K562 (cell line): ENCODE results near the gene ENTPD8. TPM values are rescaled to one million over a fixed set of nuclear protein-coding genes. Genes with fewer than 3 reads are reported as not detected.

Experiments
- ATF7 ChIP-seq: fragments of 450-650 bp; IDR thresholded peaks from 2 replicates; pipeline ENCODE4 v1.7.1; 2014; ENCODE audit warnings: mild to moderate bottlenecking, moderate library complexity
- BACH1 ChIP-seq: fragments of 200-800 bp; sonication (Bioruptor generic); IDR thresholded peaks from 2 replicates; pipeline ENCODE4 v1.6.1; 2016; ENCODE audit warnings: missing genetic modification characterization, missing compliant biosample characterization
- BRD9 ChIP-seq: fragments of 450-650 bp; IDR thresholded peaks from 2 replicates; pipeline ENCODE4 v1.6.1; 2018; ENCODE audit warnings: low read depth; ENCODE audit not compliant: partially characterized antibody
- GTF3C2 ChIP-seq: IDR thresholded peaks from 3 replicates; pipeline ENCODE4 v1.6.1; 2011; ENCODE audit warnings: borderline replicate concordance, mild to moderate bottlenecking, moderate library complexity; ENCODE audit not compliant: insufficient read length; ENCODE audit errors: extremely low read depth
- MAX ChIP-seq: sonication (generic); formaldehyde crosslinking; IDR thresholded peaks from 2 replicates; pipeline ENCODE4 v1.9.0; 2022; ENCODE audit warnings: mild to moderate bottlenecking, missing genetic modification reagents
- NELFE ChIP-seq: IDR thresholded peaks from 2 replicates; pipeline ENCODE4 v1.6.1; 2011; ENCODE audit warnings: mild to moderate bottlenecking; ENCODE audit not compliant: insufficient read depth, insufficient read length
- SIX5 ChIP-seq, 2 experiments: IDR thresholded peaks; 2 replicates each; pipeline ENCODE4 v1.6.1; 2011; ENCODE audit warnings: low read length in 2 of 2, borderline replicate concordance in 1 of 2, low read depth in 1 of 2, mild to moderate bottlenecking in 1 of 2, moderate library complexity in 1 of 2; ENCODE audit not compliant: insufficient read depth in 1 of 2
- SP1 ChIP-seq: sonication (generic); formaldehyde crosslinking; IDR thresholded peaks from 2 replicates; pipeline ENCODE4 v1.8.1; 2022; ENCODE audit warnings: mild to moderate bottlenecking, missing genetic modification reagents
- ZFP36 ChIP-seq: fragments of 150-350 bp; IDR thresholded peaks from 2 replicates; pipeline ENCODE4 v1.6.1; 2018; ENCODE audit warnings: low read length, low read depth; ENCODE audit not compliant: partially characterized antibody
- ZHX1 ChIP-seq: fragments of 150-350 bp; conservative IDR thresholded peaks from 2 replicates; pipeline ENCODE4 v1.6.1; 2014; ENCODE audit warnings: low read length
- ZNF146 ChIP-seq: IDR thresholded peaks from one replicate; pipeline ENCODE4 v1.6.1; 2018; ENCODE audit warnings: missing compliant biosample characterization; ENCODE audit not compliant: unreplicated experiment
- ZNF263 ChIP-seq: sonication (generic); formaldehyde crosslinking; IDR thresholded peaks from 2 replicates; pipeline ENCODE4 v1.8.0; 2022; ENCODE audit warnings: mild to moderate bottlenecking, missing genetic modification reagents, borderline replicate concordance
- ZNF436 ChIP-seq: fragments of 250-450, 450-650 bp; sonication (Bioruptor Pico); formaldehyde crosslinking; IDR thresholded peaks from 2 replicates; pipeline ENCODE4 v1.7.0; 2020; ENCODE audit warnings: mild to moderate bottlenecking
- ZNF518B ChIP-seq: fragments of 250-450 bp; sonication (Bioruptor Pico); IDR thresholded peaks from 2 replicates; pipeline ENCODE4 v1.5.0; 2021; ENCODE audit warnings: mild to moderate bottlenecking, moderate library complexity
- ZNF740 ChIP-seq, 3 experiments: fragments of 200-800 bp in 1 of 3; sonication (Bioruptor generic) in 1 of 3; sonication (generic) in 1 of 3; formaldehyde crosslinking in 1 of 3; IDR thresholded peaks; 2 replicates each; pipeline versions ENCODE4 v1.6.1 to v1.8.0; 2016 to 2022; ENCODE audit warnings: mild to moderate bottlenecking in 2 of 3, missing compliant biosample characterization in 2 of 3, missing genetic modification characterization in 2 of 3, missing genetic modification reagents in 1 of 3
- polyA plus RNA-seq, 8 experiments: library from polyadenylated mRNA; depleted of rRNA in 4 of 8; stranded (reverse) in 5 of 8; unstranded in 3 of 8; fragments of >200 nt; fragmentation: Nextera tagmentation in 2 of 8; fragmentation: Illumina TruSeq in 1 of 8; extraction: Ambion mirVana in 2 of 8; extraction: Trizol in 1 of 8; gene quantifications; 2 replicates each; pipeline versions ENCODE4 v1.2.1 to v1.2.3, GENCODE V29; 2011 to 2014; ENCODE audit warnings: inconsistent platforms in 1 of 8, missing spikeins in 1 of 8
- total RNA-seq, 7 experiments: library from RNA; depleted of rRNA in 6 of 7; stranded (reverse); fragments of >200 nt in 6 of 7; fragmentation: Illumina TruSeq in 2 of 7; extraction: Trizol in 2 of 7; gene quantifications; 2 replicates each; pipeline versions ENCODE4 v1.2.1 to v1.2.3, GENCODE V29; 2011 to 2021; ENCODE audit warnings: low replicate concordance in 1 of 7

Gene ENTPD8
- total and polyA plus RNA-seq, 9 of the 15 experiments (the other 6 are each of a cell fraction or from before 2014, with no cell fraction given) = 0.06 to 0.27 (median 0.19) TPM; not detected in 5

- TF ChIP-seq ZFP36 (peak; percentile 99), ZNF518B (no peak), ZNF146 (CRISPR knock-in tag) (no peak), GTF3C2 (peak; percentile 62), ZNF740 (CRISPR knock-in tag; IDR thresholded peaks at IDR 0.05) (no peak), ZNF740 (tag; IDR thresholded peaks at IDR 0.05) (no peak), ZNF263 (CRISPR knock-in tag) (peak; percentile 65; the same call in 1 of the 2 replicates), ZNF436 (peak; percentile 91), ATF7 (no peak), SIX5 (IDR thresholded peaks at IDR 0.05; ENCODE audit: borderline replicate concordance in 1 of 2, insufficient read depth in 1 of 2, low read depth in 1 of 2, low read length in 2 of 2) (no peak), MAX (CRISPR knock-in tag) (no peak), BACH1 (tag) (no peak), ZHX1 (no peak), NELFE (no peak), BRD9 (no peak), SP1 (CRISPR knock-in tag) (0 out of 2 replicates have a peak, but pooled peaks have one; percentile 28)
Observed at GRCh38 chr9:137456864-137457405, 15.8 kb upstream of the ENTPD8 start (continued).
